EH (cell line): Measurements from ENCODE around the gene PLG.
A peak's percentile ranks its signal among the peaks of the same experiment; 100 is the strongest.
"Not testable (repeated sequence)": the region's sequence is repeated elsewhere in the genome, so short reads cannot be mapped to it uniquely, and the experiment has no call there.

Experiments
- DNase-seq: peaks from one replicate; pipeline ENCODE4 v3.0.0-alpha.2; 2015; ENCODE audit warnings: low read depth

Gene PLG

DNA sequence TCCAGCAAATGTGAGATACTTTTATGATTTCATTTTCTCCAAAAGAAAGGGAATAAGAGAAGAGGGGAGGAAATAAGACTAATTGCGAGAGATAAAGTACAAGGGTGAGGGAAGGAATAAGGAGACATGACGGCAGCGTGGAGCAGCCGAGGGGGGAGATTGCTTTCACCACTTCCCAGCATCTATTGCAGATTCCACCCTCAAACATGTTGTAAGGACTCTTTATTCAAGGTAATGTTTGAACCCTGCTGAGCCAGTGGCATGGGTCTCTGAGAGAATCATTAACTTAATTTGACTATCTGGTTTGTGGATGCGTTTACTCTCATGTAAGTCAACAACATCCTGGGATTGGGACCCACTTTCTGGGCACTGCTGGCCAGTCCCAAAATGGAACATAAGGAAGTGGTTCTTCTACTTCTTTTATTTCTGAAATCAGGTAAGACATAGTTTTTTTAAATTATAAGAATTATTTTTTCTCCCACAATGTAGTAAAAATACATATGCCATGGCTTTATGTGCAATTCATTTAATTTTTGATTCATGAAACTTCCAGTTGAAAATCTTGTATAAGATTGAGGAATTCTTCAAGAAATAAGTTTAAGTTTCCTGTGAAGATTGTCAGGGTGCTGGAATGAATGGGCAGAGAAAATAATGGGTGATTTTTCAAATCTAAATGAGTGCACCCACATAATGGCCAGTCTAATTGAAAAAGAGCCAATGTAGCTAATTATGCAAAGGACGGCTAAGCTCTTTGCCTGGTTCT, at the start of gene PLG:
PLG (plus strand) TSS at position 327 of the 763 bp plus-strand sequence; CDS start at position 388, 61 bp downstream.
- not testable (repeated sequence) for DNase-seq

DNA sequence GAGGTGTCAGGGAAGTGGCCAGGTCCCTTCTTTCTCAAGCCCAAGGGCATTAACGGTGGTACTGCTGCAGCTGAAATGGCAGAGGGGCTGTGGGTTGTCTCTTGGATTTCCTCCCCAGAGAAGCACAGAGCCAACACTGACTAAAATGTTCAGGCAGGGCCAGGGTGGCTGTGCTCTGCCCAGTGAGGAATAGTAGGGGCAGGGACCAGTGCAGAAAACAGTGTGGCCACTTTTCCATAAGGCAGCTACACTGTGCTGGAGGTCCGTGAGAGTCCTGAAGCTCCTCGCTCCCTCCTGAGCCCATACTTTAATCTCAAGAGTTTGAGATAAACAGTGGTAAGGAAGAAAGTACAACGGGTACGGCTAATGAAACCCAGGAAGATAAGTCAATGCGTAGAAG, 42.5 kb upstream of the PLG start:
- no peak for DNase-seq

DNA sequence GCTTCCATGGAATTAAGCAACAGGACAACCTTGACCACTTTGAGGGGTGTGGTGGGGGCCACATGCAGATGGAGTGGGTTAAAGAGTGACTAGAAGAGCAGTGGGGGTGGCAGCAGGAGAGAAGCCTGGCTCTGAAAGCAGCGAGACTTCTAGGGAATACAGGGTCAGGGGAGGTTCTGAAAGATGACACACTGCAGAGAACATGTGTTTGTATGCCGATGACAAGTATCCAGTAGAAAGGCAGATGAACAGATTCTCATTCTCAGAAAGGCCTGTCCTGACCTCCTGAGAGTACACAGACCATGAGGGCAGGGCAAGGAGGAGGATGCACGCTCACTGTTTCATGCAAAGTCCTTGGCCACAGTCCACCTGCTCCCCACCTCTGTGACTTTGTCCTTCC, 40.8 kb upstream of the PLG start:
- DNase-seq: no peak

DNA sequence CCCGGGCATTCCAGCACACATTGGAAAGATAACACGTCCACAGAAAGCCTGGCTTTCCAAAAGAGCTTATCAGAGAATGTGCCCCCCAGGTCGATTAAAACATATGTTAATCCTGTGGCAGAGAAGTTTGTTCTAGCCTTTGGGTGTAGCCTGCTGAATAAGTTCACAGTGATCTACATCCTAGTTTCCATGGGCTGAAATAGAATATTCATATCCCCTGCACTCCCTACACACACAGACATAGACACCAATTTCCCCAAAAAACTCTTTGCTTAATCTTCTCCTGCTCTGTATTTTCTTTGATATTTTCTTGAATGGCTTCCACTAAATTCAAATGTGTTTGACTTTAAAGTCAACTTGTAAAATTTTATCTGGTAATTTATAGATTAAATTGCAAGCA, 39.6 kb upstream of the PLG start:
- DNase-seq: no peak

DNA sequence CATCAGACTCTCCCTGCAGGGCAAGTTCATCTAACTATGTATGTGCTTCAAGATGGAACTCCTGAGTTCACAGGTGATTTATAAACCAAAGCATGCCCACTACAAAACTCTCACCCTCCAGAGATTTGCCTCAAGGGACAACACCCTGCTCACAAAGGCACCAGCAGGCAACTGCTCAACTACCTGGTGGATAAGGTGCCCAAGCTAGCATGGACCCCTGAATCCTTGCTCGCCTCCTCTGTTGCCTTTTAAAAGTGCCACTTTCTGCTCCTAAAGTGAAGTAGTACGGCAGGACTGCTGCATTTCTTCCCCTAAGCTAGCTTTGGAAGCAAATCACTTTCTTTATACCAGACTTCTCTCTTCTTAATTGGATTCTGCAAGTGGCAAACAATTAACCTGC, 39.2 kb upstream of the PLG start:
- DNase-seq: no peak

DNA sequence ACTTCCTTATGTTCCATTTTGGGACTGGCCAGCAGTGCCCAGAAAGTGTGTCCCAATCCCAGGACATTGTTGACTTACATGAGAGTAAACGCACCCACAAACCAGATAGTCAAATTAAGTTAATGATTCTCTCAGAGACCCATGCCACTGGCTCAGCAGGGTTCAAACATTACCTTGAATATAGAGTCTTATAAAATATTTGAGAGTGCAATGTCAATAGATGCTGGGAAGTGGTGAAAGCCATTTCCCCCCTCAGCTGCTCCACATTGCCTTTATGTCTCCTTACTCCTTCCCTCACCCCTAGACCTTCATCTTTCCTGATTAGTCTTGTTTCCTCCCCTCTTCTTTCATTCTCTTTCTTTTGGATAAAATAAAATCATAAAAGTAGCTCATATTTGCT, 37.8 kb upstream of the PLG start, which contains the start of gene LPA:
LPA (minus strand) TSS at position 78 of the 400 bp plus-strand sequence; CDS start at position 17, 61 bp downstream.
- not testable (repeated sequence) for DNase-seq

DNA sequence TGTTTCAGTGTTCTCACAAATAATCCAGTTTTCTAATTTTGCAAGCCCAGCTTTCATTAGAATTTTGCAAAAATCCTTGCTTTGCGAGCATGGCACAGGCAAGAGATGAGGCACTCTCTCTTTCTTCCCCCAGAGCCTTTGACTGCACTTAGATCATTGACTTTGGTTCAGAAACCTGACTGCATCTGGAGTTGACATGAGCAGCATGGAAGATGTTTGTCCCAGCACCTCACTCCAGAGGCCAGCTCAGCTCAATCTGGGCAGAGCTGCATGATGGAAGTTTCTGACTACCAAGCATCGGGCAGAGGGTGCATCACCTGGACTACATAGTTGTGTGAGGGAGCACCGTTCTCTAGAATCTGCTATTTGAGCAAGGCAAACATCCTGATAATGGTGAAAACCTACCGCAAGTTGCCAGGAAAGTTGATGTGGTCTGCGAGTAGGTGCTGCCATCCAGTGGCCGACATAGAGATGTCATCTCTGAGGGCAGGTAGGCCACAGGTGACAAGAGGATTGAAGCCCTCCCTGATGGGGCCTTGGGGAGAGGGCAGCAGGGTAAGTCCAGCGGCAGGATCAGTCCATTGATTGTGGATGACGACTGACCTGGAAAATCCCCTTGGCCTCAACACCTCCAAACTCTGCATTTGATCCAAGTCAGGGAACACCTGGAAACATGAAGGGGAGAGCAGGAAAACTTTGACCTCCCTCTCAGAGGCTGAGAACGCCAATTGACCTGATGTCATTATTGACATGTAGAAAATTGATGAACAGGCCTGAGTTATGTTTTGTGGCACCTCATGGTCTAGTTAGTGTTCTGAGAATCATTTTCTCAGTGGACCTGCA, 34.2 kb upstream of the PLG start:
- no peak for DNase-seq

DNA sequence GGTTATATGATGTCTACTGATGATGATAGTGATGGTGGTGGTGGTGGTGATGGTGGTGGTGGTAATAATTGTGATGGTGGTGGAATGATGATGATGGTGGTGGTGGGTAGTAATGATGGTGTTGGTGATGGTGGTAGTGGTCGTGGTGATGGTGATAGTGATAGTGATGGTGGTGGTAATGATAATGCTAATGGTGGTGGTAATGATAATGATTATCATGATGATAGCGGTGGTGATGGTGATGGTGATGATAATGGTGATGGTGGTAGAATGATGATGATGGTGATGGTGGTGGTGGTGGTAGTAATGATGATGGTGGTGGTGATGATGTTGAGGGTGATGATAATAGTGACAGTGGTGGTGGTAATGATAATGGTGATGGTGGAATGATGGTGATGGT, 33.5 kb upstream of the PLG start:
- DNase-seq: no peak

DNA sequence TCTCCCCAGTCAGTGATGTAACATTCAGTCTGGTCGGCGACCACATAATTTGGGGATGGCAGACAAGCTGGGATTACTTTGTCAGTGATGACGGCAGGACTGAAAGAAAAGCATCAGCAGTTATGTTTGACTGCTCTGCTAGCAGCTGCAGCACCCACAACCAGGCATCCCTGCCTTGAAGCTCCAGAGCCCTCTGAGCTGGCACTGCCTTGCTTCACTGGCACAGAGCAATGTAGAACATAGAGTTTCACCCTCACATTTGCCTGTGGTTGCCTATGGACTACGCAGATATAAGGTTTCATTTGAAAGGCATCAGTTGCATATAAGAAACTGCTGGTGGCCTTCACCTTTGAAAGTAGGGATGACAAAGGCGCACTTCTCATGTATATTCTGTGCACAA, 25.6 kb upstream of the PLG start:
- not testable (repeated sequence) for DNase-seq

DNA sequence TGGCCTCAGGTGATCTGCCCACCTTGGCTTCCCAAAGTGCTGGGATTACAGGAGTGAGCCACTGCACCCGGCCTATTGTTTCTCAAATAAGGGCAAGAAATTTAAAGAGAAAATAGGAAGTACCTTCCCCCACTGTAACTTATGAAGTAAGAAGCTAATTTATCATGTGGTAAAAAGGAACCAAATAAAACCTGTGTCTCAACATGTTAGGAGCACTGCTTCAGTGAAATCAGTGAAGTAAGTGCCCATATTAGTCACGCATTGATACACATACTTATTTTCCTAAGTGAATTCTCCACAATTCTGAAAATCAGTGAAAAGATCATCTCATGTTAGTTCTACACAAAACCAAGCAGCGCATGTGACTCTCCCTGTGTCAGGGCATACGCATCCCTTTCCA, 23.8 kb upstream of the PLG start:
- DNase-seq: no peak

DNA sequence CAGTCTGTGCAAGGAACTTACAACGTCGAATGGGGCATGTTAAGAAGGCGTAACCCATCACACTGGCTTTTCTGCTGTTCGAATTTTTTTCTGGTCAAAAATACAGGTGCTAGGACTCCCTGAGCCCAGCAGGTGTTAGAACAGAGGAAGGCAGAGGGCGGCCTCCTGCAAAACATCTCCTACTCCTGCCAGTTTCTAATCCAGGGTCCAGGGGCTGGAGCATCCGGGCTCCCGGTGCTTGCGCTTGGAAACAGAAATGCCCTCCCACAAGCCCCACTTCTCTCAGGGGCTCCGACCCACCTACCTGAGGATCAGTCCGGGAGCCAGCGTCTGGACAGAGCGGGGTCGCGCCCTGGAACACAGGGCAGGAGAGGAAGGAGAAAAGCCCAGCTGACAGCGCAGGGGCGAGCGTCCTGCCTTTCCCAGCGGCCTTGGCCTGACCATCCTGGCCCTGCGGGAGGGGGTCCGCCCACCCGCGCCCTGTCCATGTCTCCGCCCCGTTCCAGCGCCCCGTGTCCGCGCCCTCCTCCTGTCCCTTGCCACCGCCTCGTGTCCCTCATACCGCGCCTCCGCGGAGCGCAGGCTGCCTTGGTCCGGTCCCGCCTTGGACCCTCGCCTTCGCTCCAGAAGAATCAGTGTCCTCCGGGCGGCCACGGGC, 23.2 kb upstream of the PLG start:
- no peak for DNase-seq

DNA sequence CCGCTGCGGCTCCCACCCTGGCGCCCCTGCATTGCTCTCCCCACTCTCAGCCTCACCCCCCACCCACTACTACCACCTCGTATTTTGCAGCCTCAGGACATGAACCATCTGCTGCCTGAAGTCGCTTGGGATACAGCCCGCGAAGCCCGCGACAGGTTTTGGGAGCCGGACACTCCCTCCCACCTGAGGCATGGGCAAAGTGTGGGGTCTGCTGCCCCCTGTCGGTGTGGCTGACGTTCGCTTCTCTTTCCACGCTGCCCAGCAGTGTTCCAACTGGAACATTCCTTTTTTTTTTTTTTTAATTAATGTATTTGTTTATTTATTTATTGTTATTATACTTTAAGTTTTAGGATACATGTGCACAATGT, 22.7 kb upstream of the PLG start:
- DNase-seq: no peak

DNA sequence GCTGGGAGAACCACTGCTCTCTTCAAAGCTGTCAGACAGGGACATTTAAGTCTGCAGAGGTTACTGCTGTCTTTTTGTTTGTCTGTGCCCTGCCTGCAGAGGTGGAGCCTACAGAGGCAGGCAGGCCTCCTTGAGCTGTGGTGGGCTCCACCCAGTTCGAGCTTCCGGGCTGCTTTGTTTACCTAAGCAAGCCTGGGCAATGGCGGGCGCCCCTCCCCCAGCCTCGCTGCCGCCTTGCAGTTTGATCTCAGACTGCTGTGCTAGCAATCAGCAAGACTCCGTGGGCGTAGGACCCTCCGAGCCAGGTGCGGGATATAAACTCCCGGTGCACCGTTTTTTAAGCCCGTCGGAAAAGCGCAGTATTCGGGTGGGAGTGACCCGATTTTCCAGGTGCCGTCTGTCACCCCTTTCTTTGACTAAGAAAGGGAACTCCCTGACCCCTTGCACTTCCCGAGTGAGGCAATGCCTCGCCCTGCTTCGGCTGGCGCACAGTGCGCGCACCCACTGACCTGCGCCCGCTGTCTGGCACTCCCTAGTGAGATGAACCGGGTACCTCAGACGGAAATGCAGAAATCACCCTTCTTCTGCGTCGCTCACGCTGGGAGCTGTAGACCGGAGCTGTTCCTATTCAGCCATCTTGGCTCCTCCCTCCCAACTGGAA, 16.8 kb upstream of the PLG start:
- not testable (repeated sequence) for DNase-seq

DNA sequence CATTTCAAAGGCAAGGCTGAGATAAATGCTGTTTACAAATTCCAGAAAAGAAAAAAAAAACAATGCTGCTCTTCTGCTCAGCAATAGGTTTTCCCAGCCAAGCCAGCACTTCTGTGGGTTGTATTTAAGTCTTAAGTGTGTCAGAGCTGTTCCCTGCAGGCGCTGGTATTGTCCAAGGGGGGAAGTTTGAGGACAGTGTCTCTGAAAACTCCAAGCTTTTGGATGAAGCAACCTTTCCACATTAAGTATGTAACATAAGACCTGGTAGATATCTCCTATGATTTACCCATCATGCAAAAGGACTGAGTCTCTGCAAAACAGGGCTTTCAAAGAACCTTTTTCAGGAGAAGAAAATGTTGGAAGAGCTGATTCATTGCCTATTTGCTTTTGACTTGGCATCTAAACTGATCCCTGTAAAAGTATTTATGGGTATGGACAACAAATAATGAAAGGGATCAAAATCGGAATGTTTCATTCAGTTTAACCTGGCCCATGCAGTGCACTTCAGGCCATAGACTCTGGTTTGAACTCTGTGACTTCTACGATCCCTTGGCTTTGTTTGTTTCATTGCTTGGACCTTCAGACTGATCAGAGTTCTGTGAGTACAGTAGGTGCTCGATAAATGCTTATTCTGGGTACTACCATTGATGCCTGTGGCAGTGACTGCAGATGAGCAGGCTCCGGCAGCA, 16.1 kb upstream of the PLG start:
- no peak for DNase-seq

DNA sequence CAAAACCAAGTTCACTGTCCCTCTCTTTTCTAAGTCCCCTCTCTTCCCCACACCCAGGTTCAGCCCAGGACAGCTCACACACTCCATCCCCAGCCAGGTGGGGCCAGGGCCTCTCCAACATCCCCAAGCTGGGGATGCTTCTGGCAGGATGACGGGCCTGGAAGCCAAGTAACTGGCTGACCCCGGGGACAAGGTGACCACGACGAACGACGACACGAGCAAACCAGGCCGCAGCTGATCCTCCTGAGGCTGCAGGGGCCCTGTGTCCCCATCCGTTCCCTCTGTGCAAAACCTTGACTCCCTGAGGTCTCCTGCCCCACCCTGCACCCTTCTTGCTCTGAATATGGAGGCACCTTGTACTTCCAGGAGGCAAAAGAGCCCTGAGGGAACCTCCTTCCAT, 11.6 kb upstream of the PLG start:
- DNase-seq: no peak

DNA sequence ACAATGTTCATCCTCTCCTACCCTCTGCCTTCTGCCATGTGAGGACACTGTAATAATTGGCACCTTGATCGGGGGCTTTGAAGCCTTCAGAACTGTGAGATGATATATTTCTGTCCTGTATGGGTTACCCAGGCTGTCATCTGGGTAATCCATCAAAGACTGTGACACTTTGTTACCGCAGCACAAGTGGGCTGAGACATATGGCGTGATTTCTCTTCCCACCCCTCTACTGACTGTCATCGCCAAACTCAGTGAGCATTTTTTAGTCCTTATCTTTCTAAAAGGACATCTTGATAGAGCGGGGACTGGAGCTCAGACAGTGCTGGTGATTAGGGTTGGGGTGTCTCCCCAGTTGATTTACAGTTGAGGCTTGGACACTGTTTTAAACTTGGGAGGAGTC, 10.4 kb upstream of the PLG start:
- no peak for DNase-seq

DNA sequence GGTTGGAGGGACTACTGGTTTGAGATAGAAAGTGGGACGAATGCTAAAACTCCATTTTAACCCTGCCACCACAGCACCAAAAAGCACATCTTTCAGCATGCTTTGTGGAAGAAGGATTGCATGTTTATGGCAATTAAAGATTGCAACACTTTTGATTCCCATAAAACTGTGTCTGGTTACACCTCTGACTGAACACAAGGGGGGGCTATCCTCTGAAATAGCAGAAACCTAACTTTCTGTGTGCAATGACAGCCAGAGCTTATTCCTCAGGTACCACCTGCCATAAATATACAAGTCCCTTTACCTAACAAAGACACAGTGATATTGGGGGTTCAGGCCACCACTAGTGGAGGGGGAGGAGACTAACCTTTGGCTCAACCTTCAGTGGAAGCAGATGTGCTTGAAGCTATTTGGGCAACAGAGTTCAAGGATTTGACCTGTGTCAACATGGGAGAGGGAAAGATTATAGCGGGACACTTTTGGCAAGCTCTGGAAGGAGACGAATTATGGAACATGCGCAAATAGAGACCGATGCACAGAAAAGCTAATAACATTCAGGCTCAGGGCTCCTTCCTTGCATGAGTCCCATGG, 9.6 kb upstream of the PLG start:
- no peak for DNase-seq

DNA sequence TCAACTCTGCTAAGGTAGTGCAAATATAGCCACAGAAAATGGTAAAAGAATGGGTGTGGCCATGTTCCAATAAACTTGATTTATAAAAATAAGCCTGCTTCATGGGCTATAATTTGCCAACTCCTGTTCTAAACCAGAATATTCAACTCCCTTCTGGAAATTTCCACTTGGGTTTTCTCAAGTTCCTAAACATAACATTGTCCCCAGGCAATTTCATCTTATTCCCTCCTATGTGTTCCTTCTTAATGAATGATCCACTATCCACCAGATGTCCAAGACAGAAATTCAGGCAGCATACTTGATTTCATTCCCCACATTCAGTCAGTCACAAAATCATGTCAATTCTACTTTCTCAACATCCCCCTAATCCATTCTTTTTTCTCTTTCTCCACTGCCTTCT, 7.0 kb upstream of the PLG start:
- peak; percentile 50 for DNase-seq

DNA sequence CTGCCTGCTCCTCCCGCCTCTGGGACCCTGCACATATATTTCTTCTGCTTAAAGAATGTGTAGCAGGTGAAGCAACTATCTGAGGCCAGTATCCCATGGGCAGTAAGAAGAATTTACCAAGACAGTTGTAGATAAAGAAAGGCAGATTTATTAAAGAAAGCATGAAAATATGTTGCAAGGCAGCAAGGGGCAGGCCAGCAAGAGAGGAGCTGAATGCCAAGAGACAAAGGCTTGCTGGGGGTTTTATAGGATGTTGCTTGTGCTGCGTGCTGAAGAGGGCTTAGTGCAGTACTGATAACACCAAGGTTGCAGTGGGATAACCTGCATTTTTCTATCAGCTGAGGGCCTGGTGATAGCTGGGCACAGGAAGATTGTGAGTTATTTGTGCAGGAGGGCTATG, 6.4 kb upstream of the PLG start:
- not testable (repeated sequence) for DNase-seq

DNA sequence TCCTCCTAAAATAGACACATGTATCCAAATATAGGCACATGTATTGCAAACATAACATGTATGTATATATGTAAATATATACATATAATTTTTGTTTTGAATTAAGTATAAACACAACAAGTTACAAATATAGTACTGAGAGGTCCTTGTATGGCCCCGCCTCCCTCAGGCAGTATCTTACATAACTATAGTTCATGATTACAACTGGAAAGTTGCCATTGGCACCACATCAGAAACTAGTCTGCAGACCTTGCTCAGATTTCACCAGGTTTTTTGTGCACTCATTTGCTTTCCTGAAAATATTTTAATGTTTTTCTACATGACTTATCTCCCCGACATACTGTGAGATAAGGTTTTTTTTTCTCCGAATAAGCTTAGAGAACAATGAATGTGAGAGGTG, 5.2 kb upstream of the PLG start:
- DNase-seq: not testable (repeated sequence)

DNA sequence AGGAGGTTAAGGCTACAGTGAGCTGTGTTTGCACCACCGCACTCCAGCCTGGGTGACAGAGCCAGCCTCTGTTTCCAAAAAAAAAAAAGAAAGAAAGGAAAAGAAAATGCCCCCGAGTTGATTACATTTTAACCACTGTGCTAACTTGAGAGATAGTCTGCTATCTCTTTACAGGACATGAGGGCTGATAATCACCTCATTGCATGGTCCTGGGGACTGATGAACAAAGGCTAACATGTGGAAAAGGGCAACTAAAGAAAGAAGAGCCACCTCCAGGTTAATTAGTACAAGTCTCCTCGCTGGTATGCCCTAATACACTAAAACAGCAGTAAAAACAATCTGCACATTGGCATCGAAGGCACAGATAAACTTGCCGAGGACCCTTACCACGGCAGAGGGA, 4.2 kb upstream of the PLG start:
- no peak for DNase-seq
